Measurements from ENCODE around the gene LACTBL1. TPM values are rescaled to one million over a fixed set of nuclear protein-coding genes. Genes with fewer than 3 reads are reported as not detected.

The LACTBL1 gene
- total and polyA plus RNA-seq, 4 donors, result not detected

- no peak for TF ChIP-seq CTCF (IDR thresholded peaks at IDR 0.05; ENCODE audit: low read depth, low read length, missing input control)
- TF ChIP-seq, protein P1, sequence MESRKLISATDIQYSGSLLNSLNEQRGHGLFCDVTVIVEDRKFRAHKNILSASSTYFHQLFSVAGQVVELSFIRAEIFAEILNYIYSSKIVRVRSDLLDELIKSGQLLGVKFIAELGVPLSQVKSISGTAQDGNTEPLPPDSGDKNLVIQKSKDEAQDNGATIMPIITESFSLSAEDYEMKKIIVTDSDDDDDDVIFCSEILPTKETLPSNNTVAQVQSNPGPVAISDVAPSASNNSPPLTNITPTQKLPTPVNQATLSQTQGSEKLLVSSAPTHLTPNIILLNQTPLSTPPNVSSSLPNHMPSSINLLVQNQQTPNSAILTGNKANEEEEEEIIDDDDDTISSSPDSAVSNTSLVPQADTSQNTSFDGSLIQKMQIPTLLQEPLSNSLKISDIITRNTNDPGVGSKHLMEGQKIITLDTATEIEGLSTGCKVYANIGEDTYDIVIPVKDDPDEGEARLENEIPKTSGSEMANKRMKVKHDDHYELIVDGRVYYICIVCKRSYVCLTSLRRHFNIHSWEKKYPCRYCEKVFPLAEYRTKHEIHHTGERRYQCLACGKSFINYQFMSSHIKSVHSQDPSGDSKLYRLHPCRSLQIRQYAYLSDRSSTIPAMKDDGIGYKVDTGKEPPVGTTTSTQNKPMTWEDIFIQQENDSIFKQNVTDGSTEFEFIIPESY (IDR thresholded peaks at IDR 0.05), result peak; percentile 93
- peak; percentile 53 for TF ChIP-seq HNF4G (IDR thresholded peaks at IDR 0.05)
Observed at GRCh38 chr1:23019094-23019862, 46.6 kb upstream of the LACTBL1 start, which contains the start of gene KDM1A (continued).

DNA sequence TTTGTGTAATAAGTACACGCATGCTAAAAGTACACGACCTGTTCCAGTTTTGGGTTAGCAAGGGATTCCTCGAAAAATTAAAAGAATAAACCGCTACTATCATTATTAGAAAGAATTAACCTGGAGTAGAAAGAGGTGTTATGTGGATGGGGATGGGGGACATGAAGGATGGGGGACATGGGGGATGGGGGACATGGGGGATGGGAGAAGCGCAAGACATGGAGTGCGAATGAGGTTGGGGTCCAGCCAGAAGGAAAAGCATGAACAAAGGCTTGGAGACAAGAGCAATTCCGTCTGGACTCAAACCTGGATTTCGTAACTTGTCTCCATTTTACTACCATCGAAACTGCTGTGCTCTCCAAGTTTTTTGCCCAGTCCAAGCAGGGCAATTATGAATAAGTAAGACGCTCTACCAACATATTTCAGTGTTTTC, 46.0 kb upstream of the LACTBL1 start:
- peak overlapping the region; percentile 40 to 87 for H3K27ac ChIP-seq (ENCODE audit: low read depth in 1 of 2, low read length in 2 of 2)
- no peak for DNase-seq (ENCODE audit: low spot score)
- TF ChIP-seq HNF4A (conservative IDR thresholded peaks at IDR 0.05) (no peak), HNF4G (IDR thresholded peaks at IDR 0.05) (no peak), RXRA (IDR thresholded peaks at IDR 0.05) (no peak), FOXA2 (IDR thresholded peaks at IDR 0.05) (no peak), SP1 (IDR thresholded peaks at IDR 0.05) (no peak), YY1 (IDR thresholded peaks at IDR 0.05) (no peak), CTCF (IDR thresholded peaks at IDR 0.05; ENCODE audit: low read depth, low read length, missing input control) (no peak), GABPA (IDR thresholded peaks at IDR 0.05 in 1 of 2, conservative IDR thresholded peaks at IDR 0.05 in 1 of 2) (no peak), JUND (IDR thresholded peaks at IDR 0.05) (no peak), EGR1 (IDR thresholded peaks at IDR 0.05; ENCODE audit: low read depth in 2 of 2) (no peak), REST (IDR thresholded peaks at IDR 0.05) (no peak)
- TF ChIP-seq, protein P2, sequence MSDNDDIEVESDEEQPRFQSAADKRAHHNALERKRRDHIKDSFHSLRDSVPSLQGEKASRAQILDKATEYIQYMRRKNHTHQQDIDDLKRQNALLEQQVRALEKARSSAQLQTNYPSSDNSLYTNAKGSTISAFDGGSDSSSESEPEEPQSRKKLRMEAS (IDR thresholded peaks at IDR 0.05), result no peak
- TF ChIP-seq, protein P1 (IDR thresholded peaks at IDR 0.05), result no peak

More for the DNA sequence above, 46.0 kb upstream of the LACTBL1 start:
- H3K4me3 ChIP-seq (ENCODE audit: low read depth in 1 of 3, low read length in 3 of 3), result peak overlapping the region; percentile 82 to 97 (median 87)
- no peaks in the 10 kb centered on the region for H3K27me3 ChIP-seq (ENCODE audit: control insufficient read depth in 4 of 4, insufficient read depth in 4 of 4, low read length in 3 of 4)
- H3K9me3 ChIP-seq (ENCODE audit: control insufficient read depth in 4 of 4, low read length in 3 of 4), result no peaks in the 10 kb centered on the region
- H3K9ac ChIP-seq (ENCODE audit: low read depth in 1 of 2, low read length in 2 of 2), result peak overlapping the region; percentile 74 to 93
- H3K36me3 ChIP-seq (ENCODE audit: control insufficient read depth in 4 of 4, insufficient read depth in 3 of 4, low read depth in 1 of 4, low read length in 3 of 4), result peaks cover 0 to 1% (median 0%) of the 10 kb centered on the region in 4 donors
- H3K4me1 ChIP-seq (ENCODE audit: control insufficient read depth in 4 of 4, insufficient read depth in 4 of 4, low read length in 3 of 4), result peaks cover 0 to 12% (median 8%) of the 10 kb centered on the region in 4 donors
- WGBS, result 33% methylated on average over 10 of the region's 10 CpGs
